Measurements from ENCODE around the gene MMP12.

- TF ChIP-seq BHLHE40 (IDR thresholded peaks at IDR 0.05; ENCODE audit: borderline replicate concordance) = no peak
- TF ChIP-seq FOXK2 (IDR thresholded peaks at IDR 0.05) = no peak
- no peak for TF ChIP-seq ZNF384 (IDR thresholded peaks at IDR 0.05)
- no peak for TF ChIP-seq FOXA1 (IDR thresholded peaks at IDR 0.05)
- TF ChIP-seq, protein P1, sequence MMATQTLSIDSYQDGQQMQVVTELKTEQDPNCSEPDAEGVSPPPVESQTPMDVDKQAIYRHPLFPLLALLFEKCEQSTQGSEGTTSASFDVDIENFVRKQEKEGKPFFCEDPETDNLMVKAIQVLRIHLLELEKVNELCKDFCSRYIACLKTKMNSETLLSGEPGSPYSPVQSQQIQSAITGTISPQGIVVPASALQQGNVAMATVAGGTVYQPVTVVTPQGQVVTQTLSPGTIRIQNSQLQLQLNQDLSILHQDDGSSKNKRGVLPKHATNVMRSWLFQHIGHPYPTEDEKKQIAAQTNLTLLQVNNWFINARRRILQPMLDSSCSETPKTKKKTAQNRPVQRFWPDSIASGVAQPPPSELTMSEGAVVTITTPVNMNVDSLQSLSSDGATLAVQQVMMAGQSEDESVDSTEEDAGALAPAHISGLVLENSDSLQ (IDR thresholded peaks at IDR 0.05) = no peak
- TF ChIP-seq L3MBTL2 (conservative IDR thresholded peaks at IDR 0.05) = no peak
- no peak for TF ChIP-seq HDGF (IDR thresholded peaks at IDR 0.05; ENCODE audit: borderline replicate concordance)
- TF ChIP-seq SUZ12 (IDR thresholded peaks at IDR 0.05) = no peak
- TF ChIP-seq SP1 (IDR thresholded peaks at IDR 0.05) = no peak
- no peak for TF ChIP-seq NFRKB (IDR thresholded peaks at IDR 0.05)
- no peak for TF ChIP-seq FOXM1 (IDR thresholded peaks at IDR 0.05; ENCODE audit: borderline replicate concordance)
- TF ChIP-seq TARDBP (IDR thresholded peaks at IDR 0.05) = no peak
Observed at GRCh38 chr11:102911758-102912481, 37.1 kb upstream of the MMP12 start.
